H7 (cell line): Measurements from ENCODE around the gene FYCO1. TPM values are rescaled to one million over a fixed set of nuclear protein-coding genes. Genes with fewer than 3 reads are reported as not detected.
A peak's percentile ranks its signal among the peaks of the same experiment; 100 is the strongest.

Source experiments
- DNase-seq: peaks from one replicate; pipeline ENCODE4 v3.0.0; 2012
- H3K27me3 ChIP-seq: 2 replicates; pipeline ENCODE4 v1.6.0; 2011; ENCODE audit warnings: mild to moderate bottlenecking, low read length; ENCODE audit not compliant: control insufficient read depth, insufficient read depth
- H3K36me3 ChIP-seq: replicated peaks from 2 replicates; pipeline ENCODE4 v1.5.1; 2011; ENCODE audit warnings: low read length; ENCODE audit not compliant: control insufficient read depth, insufficient read depth
- H3K4me3 ChIP-seq: 2 replicates; pipeline ENCODE4 v1.5.1; 2011; ENCODE audit warnings: low read depth, mild to moderate bottlenecking, control low read depth, low read length, moderate library complexity; ENCODE audit not compliant: insufficient read depth
- total RNA-seq: library from RNA; depleted of rRNA; stranded (reverse); fragments of >200 nt; shearing (Covaris generic); gene quantifications from 2 replicates; pipeline ENCODE4 v1.2.3, GENCODE V29; 2014

FYCO1 gene
- total RNA-seq, 1 experiment from 2014 or later: 4.9 TPM

DNA sequence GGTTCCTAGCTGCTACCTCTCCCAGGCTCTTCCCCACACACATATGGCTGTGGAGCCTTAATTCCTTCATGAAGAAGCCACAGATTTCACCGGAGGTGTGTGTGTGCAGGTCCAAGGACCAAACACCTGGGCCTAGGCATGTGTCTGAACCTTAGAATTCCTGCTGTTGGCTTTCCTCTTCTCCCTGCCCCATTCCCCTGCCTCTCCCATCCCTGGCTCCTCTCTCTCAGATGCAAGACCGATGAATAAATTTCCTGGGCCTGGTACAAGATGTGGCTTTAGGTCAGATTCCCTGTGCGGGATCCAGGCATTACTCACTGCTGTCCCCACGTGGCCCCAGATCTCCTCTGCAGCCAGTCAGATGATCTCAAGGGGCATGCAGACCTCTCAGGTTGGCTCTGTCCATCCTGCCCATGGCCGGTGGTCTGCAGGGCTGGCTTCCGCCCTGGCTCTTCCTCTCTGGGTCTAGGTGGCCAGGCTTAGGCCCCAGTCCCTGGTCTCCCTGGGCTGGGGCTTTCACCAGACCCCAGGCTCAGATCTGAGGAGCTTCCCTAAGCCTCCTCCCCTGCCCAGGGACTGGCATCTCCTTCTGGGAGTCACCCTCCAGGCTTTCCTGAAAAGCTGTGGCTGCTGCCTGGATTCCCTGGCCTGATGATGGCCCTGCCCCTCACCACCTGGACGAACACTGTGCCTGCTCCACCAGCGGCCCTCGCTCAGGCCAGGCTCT, 88.8 kb downstream of the FYCO1 start:
- Histone ChIP-seq H3K27me3 (no peaks in the 10 kb centered on the region; the same call in none of the 2 replicates), H3K36me3 (no peaks in the 10 kb centered on the region), H3K4me3 (no peak overlapping the region)
- DNase-seq: peak; percentile 79

DNA sequence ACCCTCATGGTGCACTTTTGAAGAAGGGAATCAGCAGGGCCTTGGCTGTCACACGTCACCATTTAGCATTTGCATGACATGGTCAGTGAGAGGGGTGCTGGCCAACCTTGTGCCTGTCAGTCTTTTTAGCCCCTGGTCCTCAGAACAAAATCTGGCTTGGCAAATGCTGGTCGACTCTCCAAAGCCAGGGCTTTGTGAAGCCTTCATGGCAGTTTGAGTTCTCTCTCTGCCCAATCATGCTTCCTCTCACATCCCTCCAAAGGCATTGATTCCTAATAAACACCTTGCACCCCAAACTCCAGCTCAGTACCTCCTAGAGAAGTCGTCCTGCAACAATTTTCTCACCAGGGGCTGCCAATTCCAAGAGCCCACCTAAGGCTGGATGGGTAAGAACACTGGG, 89.9 kb downstream of the FYCO1 start:
- Histone ChIP-seq H3K4me3 (no peak overlapping the region), H3K27me3 (no peaks in the 10 kb centered on the region; the same call in none of the 2 replicates), H3K36me3 (no peaks in the 10 kb centered on the region)
- no peak for DNase-seq

DNA sequence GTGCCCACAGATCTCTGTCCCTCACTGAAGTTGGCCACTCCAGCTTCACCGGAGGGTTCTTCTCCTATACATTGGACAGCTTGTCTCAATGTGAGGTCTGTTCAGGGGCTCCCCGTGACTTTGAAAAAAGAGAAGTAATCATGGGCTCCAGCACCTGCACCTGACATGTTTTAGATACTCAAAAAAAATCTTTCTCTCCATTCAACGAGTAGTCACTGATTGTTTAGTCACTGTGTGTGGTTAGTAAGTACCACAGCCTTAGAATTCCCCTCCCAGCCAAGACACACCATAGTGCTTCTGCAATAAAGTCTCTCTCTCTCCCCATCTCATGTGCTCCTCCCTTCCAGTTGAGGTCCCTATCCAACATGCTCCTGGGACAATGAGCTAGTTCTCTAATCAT, 90.7 kb downstream of the FYCO1 start:
- Histone ChIP-seq H3K36me3 (no peaks in the 10 kb centered on the region), H3K4me3 (no peak overlapping the region), H3K27me3 (no peaks in the 10 kb centered on the region; the same call in none of the 2 replicates)
- DNase-seq: no peak

DNA sequence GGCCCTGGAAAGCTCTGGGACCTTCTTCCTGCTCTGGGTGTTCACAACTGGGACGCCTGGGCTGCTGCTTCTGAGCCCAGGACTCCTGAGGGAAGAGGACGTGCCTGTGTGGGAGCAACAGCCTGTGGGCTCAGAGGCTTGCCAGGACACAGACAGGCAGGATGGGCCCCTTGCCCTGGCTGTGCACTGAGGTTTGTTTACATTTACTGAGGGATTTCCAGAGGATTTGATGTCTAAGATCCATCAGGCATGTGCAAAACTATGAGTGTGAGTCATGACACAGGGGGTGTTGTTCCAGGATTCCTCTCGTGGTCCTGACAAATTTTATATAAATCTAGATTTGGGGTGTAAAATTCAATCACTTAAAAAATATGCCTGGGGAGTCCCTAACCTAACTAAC, 98.7 kb downstream of the FYCO1 start:
- H3K4me3 ChIP-seq: no peak overlapping the region
- DNase-seq: no peak

GRCh38 chr3:45895686-45896468, 99.7 kb downstream of the FYCO1 start:
- DNase-seq: peak; percentile 3
- Histone ChIP-seq H3K27me3 (no peaks in the 10 kb centered on the region), H3K36me3 (no peaks in the 10 kb centered on the region), H3K4me3 (no peak overlapping the region)

More for the DNA sequence above, 98.7 kb downstream of the FYCO1 start:
- Histone ChIP-seq H3K27me3 (no peaks in the 10 kb centered on the region), H3K36me3 (no peaks in the 10 kb centered on the region)

- no peaks in the 10 kb centered on the region for H3K36me3 ChIP-seq
- no peak overlapping the region for H3K4me3 ChIP-seq
- no peaks in the 10 kb centered on the region for H3K27me3 ChIP-seq
- no peak for DNase-seq
Observed at GRCh38 chr3:45894015-45894414, 101.6 kb downstream of the FYCO1 start.

DNA sequence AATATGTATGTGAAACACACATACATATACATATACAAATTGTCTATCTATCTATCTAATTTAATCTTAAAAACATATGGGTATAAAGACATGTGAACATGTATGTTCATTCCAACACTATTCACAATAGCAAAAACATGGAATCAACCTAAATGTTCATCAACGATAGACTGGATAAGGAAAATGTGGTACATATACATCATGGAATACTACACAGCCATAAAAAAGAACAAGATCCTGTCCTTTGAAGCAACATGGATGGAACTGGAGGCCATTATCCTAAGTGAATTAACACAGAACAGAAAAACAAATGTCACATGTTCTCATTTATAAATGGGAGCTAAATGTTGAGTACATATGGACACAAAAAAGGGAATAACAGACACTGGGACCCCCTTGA, 103.5 kb downstream of the FYCO1 start:
- Histone ChIP-seq H3K36me3 (no peaks in the 10 kb centered on the region), H3K27me3 (no peaks in the 10 kb centered on the region), H3K4me3 (no peak overlapping the region)
- no peak for DNase-seq

GRCh38 chr3:45890405-45890804, 105.2 kb downstream of the FYCO1 start:
- no peak overlapping the region for H3K4me3 ChIP-seq
- H3K36me3 ChIP-seq: no peaks in the 10 kb centered on the region
- H3K27me3 ChIP-seq: no peaks in the 10 kb centered on the region
- no peak for DNase-seq

GRCh38 chr3:45889337-45889736, 106.3 kb downstream of the FYCO1 start:
- DNase-seq: no peak
- H3K36me3 ChIP-seq: no peaks in the 10 kb centered on the region
- H3K27me3 ChIP-seq: no peaks in the 10 kb centered on the region; the same call in 1 of the 2 replicates
- no peak overlapping the region for H3K4me3 ChIP-seq

DNA sequence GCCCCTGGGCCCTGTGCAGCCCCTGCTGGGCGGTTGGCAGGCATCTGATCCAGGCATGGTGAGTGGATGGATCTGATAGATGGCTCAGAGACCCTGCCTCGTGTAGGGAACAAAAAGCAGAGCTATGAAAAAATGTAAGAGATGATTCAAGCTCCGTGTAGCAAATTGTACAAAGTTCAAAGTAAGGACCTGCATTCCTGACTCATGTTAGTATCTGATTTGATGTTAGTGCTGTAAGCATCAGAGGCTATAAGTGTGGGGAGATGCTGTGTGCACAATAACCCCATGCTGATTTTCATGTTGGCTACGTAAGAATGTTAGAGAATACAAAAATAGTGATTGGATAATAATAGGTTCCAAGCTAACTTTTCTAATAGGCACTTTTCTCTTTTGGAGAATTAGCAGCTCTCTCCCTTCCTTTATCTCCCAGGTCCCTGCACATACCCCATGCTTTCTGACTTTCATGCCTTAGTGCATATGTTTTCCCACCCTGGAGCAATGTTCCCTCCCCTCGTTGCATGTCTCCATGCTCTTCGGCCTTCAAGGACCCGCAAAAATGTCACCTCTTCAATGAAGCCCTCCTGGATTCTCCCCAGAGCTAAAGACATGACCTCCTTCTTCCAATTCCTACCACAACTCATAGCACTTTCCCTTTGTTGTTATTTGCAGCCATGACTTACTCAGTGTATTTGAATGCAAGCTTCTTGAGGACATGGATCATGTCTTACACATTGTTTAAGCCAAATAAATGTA, 107.7 kb downstream of the FYCO1 start:
- H3K36me3 ChIP-seq: no peaks in the 10 kb centered on the region
- H3K4me3 ChIP-seq: no peak overlapping the region
- H3K27me3 ChIP-seq: peaks cover 3% of the 10 kb centered on the region; the same call in 1 of the 2 replicates
- DNase-seq: no peak

DNA sequence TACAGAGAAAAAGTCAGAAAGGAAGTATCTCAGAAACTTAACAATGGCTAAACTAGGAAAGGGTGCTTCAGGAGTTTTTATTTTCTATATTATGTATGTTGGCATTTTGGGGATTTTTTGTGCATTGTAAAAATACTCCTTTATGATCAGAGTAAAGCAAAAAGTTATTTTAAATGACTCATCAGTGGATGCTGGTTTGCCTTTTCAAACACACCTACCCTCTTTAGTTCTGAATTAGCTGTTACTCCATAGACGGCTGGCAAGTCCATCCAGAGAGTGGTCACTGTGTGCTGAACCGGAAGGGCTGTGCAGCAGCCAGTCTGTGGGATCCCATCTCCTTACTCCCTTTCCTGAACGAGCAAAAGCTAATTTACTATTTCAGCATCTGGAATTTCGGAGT, 108.3 kb downstream of the FYCO1 start:
- peaks cover 3% of the 10 kb centered on the region; the same call in 1 of the 2 replicates for H3K27me3 ChIP-seq
- H3K36me3 ChIP-seq: no peaks in the 10 kb centered on the region
- no peak for DNase-seq
- no peak overlapping the region for H3K4me3 ChIP-seq

DNA sequence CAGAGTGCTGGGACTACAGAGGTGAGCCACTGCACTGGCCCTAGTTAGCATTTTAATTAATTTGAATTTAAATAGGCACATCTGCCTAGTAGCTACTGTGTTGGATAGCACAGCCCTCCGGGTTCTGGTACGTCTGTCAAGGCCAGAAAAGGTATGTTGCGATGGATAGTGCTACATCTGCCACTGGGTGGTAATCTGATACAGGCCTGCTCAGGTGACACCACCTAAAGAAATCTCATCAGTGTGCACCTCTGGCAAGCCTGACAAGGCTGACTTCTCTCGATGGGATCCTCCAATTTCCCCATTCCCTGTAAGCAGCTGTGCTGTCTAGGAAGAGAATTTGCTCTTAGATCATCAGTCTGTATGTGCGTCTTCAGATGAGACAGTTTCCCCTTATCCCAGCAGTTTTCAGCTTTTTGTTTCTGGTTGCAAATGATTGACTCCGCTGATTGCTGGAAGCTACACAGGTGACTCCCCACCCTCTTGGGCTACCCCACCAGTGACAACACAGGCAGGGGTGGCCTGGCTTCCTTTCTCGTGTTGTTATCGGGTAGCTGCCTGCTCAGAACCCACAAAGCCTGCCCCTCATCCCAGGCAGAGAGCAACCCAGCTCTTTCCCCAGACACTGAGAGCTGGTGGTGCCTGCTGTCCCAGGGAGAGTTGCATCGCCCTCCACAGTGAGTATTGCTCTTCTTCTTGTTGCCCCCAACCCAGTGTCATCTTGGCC, 109.5 kb downstream of the FYCO1 start, which contains the start of gene CCR9:
Gene CCR9 (plus strand): TSS at position 565 of the 727 bp plus-strand sequence. CDS start 8,391 bp downstream, outside the sequence.
- DNase-seq: no peak
- H3K27me3 ChIP-seq: peaks cover 3% of the 10 kb centered on the region; the same call in 1 of the 2 replicates

GRCh38 chr3:45884368-45885201, 111.0 kb downstream of the FYCO1 start:
- Histone ChIP-seq H3K27me3 (peaks cover 3% of the 10 kb centered on the region; the same call in 1 of the 2 replicates), H3K4me3 (no peak overlapping the region), H3K36me3 (no peaks in the 10 kb centered on the region)
- DNase-seq: no peak

More for the DNA sequence above, 109.5 kb downstream of the FYCO1 start, which contains the start of gene CCR9:
- no peaks in the 10 kb centered on the region for H3K36me3 ChIP-seq
- H3K4me3 ChIP-seq: no peak within 1 kb of the TSS
